HepG2 (cell line): ENCODE results near the gene VPS13C. TPM values are rescaled to one million over a fixed set of nuclear protein-coding genes. Genes with fewer than 3 reads are reported as not detected.

Experiments
- IKZF4 ChIP-seq: sonication (generic); formaldehyde crosslinking; IDR thresholded peaks from 2 replicates; pipeline ENCODE4 v1.5.1; 2020; ENCODE audit warnings: borderline replicate concordance, mild to moderate bottlenecking, low read depth, missing genetic modification reagents; ENCODE audit errors: not compliant biosample characterization
- KDM2A ChIP-seq: sonication (generic); formaldehyde crosslinking; IDR thresholded peaks from 2 replicates; pipeline ENCODE4 v1.4.0; 2020; ENCODE audit warnings: low read depth, missing genetic modification reagents, borderline replicate concordance
- RFX1 ChIP-seq: fragments of 450-650 bp; IDR thresholded peaks from 2 replicates; pipeline ENCODE4 v1.6.1; 2017
- ZNF350 ChIP-seq: sonication (generic); formaldehyde crosslinking; IDR thresholded peaks from 2 replicates; pipeline ENCODE4 v1.4.0; 2020; ENCODE audit warnings: mild to moderate bottlenecking, low read depth, missing genetic modification reagents, borderline replicate concordance
- polyA plus RNA-seq, 8 experiments: library from polyadenylated mRNA; depleted of rRNA in 3 of 8; stranded (reverse) in 7 of 8; unstranded in 1 of 8; fragments of >200 nt; fragmentation: Illumina TruSeq in 4 of 8; extraction: Trizol in 4 of 8; gene quantifications; 2 replicates each; pipeline versions ENCODE4 v1.2.1 to v1.2.3, GENCODE V29; 2011 to 2016; ENCODE audit warnings: low read depth in 4 of 8, missing spikeins in 1 of 8, mixed read lengths in 1 of 8; ENCODE audit not compliant: insufficient read depth in 1 of 8
- total RNA-seq, 5 experiments: library from RNA; depleted of rRNA; stranded (reverse); fragments of >200 nt; fragmentation: Illumina TruSeq; extraction: Trizol; gene quantifications; 2 replicates each; pipeline ENCODE4 v1.2.3, GENCODE V29; 2016; ENCODE audit warnings: low read depth in 1 of 5
- TF ChIP-seq, protein P1 (sequence below): sonication (generic); formaldehyde crosslinking; IDR thresholded peaks from 2 replicates; pipeline ENCODE4 v1.4.0; 2020; ENCODE audit warnings: low read depth, missing genetic modification reagents
- TF ChIP-seq, protein P2 (sequence below): sonication (generic); formaldehyde crosslinking; IDR thresholded peaks from 2 replicates; pipeline ENCODE4 v1.5.1; 2020; ENCODE audit warnings: missing genetic modification reagents, mild to moderate bottlenecking, borderline replicate concordance
- TF ChIP-seq, protein P3 (sequence below): sonication (generic); formaldehyde crosslinking; IDR thresholded peaks from 2 replicates; pipeline ENCODE4 v1.4.0; 2020; ENCODE audit warnings: missing genetic modification reagents
- TF ChIP-seq, protein P4 (sequence below): IDR thresholded peaks from 2 replicates; pipeline ENCODE4 v1.6.1; 2016
- TF ChIP-seq, protein P5 (sequence below): sonication (generic); formaldehyde crosslinking; IDR thresholded peaks from 2 replicates; pipeline ENCODE4 v1.9.0; 2021; ENCODE audit warnings: missing genetic modification reagents, mild to moderate bottlenecking, borderline replicate concordance

VPS13C gene
- total and polyA plus RNA-seq, 2 of the 13 experiments (the other 11 are each of a cell fraction or from before 2014, with no cell fraction given), result 10.9 to 26.8 TPM

DNA sequence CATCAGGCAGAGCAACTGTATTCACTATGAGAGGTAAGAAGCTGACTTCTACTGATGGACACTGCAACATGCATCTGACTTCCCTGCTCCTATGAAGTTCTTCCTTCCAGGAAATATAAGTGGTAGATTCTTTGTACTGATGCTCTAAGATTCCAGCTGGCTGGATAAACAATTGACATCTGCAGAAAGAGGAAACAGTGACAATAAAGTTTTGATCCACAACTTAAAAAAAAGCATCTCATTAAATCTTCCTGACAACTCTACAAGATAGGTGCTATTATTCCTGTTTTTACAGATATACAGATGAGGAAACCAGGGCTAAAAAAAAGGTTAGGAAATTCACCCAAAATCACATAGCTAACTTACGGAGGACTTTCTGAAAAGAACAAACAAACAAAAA lies 142.8 kb downstream of the VPS13C start (continued):
- TF ChIP-seq, protein P1, sequence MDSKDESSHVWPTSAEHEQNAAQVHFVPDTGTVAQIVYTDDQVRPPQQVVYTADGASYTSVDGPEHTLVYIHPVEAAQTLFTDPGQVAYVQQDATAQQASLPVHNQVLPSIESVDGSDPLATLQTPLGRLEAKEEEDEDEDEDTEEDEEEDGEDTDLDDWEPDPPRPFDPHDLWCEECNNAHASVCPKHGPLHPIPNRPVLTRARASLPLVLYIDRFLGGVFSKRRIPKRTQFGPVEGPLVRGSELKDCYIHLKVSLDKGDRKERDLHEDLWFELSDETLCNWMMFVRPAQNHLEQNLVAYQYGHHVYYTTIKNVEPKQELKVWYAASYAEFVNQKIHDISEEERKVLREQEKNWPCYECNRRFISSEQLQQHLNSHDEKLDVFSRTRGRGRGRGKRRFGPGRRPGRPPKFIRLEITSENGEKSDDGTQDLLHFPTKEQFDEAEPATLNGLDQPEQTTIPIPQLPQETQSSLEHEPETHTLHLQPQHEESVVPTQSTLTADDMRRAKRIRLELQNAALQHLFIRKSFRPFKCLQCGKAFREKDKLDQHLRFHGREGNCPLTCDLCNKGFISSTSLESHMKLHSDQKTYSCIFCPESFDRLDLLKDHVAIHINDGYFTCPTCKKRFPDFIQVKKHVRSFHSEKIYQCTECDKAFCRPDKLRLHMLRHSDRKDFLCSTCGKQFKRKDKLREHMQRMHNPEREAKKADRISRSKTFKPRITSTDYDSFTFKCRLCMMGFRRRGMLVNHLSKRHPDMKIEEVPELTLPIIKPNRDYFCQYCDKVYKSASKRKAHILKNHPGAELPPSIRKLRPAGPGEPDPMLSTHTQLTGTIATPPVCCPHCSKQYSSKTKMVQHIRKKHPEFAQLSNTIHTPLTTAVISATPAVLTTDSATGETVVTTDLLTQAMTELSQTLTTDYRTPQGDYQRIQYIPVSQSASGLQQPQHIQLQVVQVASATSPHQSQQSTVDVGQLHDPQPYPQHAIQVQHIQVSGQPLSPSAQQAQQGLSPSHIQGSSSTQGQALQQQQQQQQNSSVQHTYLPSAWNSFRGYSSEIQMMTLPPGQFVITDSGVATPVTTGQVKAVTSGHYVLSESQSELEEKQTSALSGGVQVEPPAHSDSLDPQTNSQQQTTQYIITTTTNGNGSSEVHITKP (CRISPR knock-in tag), result no peak
- TF ChIP-seq ZNF350 (CRISPR knock-in tag), result no peak
- TF ChIP-seq RFX1, result no peak
- TF ChIP-seq, protein P2, sequence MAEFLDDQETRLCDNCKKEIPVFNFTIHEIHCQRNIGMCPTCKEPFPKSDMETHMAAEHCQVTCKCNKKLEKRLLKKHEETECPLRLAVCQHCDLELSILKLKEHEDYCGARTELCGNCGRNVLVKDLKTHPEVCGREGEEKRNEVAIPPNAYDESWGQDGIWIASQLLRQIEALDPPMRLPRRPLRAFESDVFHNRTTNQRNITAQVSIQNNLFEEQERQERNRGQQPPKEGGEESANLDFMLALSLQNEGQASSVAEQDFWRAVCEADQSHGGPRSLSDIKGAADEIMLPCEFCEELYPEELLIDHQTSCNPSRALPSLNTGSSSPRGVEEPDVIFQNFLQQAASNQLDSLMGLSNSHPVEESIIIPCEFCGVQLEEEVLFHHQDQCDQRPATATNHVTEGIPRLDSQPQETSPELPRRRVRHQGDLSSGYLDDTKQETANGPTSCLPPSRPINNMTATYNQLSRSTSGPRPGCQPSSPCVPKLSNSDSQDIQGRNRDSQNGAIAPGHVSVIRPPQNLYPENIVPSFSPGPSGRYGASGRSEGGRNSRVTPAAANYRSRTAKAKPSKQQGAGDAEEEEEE (CRISPR knock-in tag), result no peak
- TF ChIP-seq, protein P3, sequence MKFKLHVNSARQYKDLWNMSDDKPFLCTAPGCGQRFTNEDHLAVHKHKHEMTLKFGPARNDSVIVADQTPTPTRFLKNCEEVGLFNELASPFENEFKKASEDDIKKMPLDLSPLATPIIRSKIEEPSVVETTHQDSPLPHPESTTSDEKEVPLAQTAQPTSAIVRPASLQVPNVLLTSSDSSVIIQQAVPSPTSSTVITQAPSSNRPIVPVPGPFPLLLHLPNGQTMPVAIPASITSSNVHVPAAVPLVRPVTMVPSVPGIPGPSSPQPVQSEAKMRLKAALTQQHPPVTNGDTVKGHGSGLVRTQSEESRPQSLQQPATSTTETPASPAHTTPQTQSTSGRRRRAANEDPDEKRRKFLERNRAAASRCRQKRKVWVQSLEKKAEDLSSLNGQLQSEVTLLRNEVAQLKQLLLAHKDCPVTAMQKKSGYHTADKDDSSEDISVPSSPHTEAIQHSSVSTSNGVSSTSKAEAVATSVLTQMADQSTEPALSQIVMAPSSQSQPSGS (CRISPR knock-in tag), result no peak
- TF ChIP-seq IKZF4 (CRISPR knock-in tag), result no peak
- TF ChIP-seq, protein P4, sequence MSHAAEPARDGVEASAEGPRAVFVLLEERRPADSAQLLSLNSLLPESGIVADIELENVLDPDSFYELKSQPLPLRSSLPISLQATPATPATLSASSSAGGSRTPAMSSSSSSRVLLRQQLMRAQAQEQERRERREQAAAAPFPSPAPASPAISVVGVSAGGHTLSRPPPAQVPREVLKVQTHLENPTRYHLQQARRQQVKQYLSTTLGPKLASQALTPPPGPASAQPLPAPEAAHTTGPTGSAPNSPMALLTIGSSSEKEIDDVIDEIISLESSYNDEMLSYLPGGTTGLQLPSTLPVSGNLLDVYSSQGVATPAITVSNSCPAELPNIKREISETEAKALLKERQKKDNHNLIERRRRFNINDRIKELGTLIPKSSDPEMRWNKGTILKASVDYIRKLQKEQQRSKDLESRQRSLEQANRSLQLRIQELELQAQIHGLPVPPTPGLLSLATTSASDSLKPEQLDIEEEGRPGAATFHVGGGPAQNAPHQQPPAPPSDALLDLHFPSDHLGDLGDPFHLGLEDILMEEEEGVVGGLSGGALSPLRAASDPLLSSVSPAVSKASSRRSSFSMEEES, result no peak
- no peak for TF ChIP-seq KDM2A
- TF ChIP-seq, protein P5, sequence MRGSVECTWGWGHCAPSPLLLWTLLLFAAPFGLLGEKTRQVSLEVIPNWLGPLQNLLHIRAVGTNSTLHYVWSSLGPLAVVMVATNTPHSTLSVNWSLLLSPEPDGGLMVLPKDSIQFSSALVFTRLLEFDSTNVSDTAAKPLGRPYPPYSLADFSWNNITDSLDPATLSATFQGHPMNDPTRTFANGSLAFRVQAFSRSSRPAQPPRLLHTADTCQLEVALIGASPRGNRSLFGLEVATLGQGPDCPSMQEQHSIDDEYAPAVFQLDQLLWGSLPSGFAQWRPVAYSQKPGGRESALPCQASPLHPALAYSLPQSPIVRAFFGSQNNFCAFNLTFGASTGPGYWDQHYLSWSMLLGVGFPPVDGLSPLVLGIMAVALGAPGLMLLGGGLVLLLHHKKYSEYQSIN (CRISPR knock-in tag), result no peak
